ENCODE results near the gene NT5E. TPM values are rescaled to one million over a fixed set of nuclear protein-coding genes. Genes with fewer than 3 reads are reported as not detected.
"Not testable (repeated sequence)": the region's sequence is repeated elsewhere in the genome, so short reads cannot be mapped to it uniquely, and the experiment has no call there.

NT5E gene
- total RNA-seq, 2 donors from 2014 or later: 18.6 to 28.0 TPM

DNA sequence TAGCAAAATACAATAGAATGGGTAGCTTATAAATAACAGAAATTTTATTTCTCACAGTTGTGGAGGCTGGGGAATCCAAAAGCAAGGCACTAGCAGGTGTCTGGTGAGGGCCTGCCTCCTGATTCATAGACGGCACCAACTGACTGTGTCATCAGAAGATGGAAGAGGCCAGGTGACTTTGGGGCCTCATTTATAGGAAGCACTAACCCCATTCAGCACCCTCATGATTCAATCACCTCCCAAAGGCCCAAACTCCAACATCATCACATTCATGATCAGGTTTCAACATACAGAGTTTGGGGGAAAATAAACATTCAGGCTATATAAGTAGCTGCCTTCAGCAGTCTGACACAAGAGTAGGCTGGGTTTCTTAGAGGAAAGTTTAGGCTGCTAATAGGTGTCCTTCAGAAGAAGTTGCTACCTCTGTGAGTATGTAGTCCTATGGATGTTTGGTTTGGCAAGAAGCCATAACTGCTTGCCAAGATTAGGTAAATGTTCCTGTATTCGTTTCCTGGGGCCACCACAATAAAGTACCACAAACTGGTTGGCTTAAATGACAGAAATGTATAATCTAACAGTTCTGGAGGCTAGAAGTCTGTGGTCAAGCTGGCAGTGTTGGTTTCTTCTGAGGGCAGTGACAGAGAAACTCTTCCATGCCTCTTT is 48.8 kb downstream of the NT5E start:
- no peak overlapping the region for H3K9ac ChIP-seq (ENCODE audit: low read depth in 2 of 2, low read length in 2 of 2)
- H3K9me3 ChIP-seq: no peaks in the 10 kb centered on the region
- peak; percentile 58 for DNase-seq
- no peak overlapping the region for H3K4me3 ChIP-seq
- H3K27ac ChIP-seq: no peak overlapping the region
- TF ChIP-seq, protein P1, sequence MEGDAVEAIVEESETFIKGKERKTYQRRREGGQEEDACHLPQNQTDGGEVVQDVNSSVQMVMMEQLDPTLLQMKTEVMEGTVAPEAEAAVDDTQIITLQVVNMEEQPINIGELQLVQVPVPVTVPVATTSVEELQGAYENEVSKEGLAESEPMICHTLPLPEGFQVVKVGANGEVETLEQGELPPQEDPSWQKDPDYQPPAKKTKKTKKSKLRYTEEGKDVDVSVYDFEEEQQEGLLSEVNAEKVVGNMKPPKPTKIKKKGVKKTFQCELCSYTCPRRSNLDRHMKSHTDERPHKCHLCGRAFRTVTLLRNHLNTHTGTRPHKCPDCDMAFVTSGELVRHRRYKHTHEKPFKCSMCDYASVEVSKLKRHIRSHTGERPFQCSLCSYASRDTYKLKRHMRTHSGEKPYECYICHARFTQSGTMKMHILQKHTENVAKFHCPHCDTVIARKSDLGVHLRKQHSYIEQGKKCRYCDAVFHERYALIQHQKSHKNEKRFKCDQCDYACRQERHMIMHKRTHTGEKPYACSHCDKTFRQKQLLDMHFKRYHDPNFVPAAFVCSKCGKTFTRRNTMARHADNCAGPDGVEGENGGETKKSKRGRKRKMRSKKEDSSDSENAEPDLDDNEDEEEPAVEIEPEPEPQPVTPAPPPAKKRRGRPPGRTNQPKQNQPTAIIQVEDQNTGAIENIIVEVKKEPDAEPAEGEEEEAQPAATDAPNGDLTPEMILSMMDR (IDR thresholded peaks at IDR 0.05): no peak
- H3K4me1 ChIP-seq: no peaks in the 10 kb centered on the region
- H3K36me3 ChIP-seq: no peaks in the 10 kb centered on the region
- no peaks in the 10 kb centered on the region for H3K27me3 ChIP-seq
- intact Hi-C loops (cut with DNase I): no loop called here

DNA sequence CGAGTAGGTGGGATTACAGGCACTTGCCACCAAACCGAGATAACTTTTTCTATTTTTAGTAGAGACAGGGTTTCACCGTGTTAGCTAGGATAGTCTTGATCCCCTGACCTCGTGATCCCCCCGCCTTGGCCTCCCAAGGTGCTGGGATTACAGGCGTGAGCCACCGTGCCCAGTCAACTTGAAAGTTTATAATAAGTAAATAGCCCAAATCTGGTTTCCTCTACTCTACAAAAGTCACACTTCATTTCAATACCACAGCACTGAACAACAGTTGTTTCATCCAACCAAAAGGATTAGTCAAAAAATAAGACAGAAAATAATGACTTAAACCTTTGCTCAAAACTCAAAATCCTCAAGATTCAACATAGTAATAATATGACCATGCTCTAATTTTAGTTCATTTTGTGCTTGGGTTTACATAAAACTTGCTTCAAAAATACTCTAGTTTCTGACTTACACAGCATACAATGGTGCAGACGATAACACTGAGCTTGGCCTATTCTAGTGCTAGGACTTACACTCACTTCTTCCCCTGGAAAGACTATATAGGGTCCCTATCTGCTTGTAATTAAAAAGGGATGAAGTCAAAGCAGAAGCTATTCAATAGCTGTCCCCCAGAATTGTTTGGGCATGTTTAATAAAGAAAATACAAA is 56.7 kb downstream of the NT5E start:
- intact Hi-C loops (cut with DNase I): no loop called here
- DNase-seq: no peak
- no peaks in the 10 kb centered on the region for H3K36me3 ChIP-seq
- no peak overlapping the region for H3K4me3 ChIP-seq
- TF ChIP-seq, protein P1 (IDR thresholded peaks at IDR 0.05): no peak
- H3K27ac ChIP-seq: no peak overlapping the region
- no peaks in the 10 kb centered on the region for H3K9me3 ChIP-seq
- no peak overlapping the region for H3K9ac ChIP-seq (ENCODE audit: low read depth in 2 of 2, low read length in 2 of 2)
- H3K27me3 ChIP-seq: no peaks in the 10 kb centered on the region
- H3K4me1 ChIP-seq: no peaks in the 10 kb centered on the region

DNA sequence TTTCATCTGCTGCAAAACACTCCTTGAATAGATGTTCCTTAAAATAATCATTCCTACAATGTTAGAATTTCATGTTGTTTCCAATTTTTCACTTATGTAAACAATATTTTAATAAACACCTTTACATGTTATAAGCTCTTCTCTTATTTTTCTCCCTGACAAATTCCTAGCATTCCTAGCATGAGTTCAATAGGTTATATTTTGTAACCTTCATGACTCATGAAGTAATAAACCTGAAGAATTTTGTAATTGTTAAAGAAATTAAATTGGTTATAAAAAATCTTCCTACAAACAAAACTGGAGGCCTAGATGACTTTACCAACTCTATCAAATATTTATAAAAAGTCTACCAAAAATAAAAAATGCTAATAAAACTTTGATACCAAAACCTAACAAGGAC is 66.3 kb downstream of the NT5E start:
- no peak for DNase-seq
- Histone ChIP-seq H3K27me3 (no peaks in the 10 kb centered on the region), H3K9me3 (no peaks in the 10 kb centered on the region), H3K36me3 (no peaks in the 10 kb centered on the region), H3K9ac (ENCODE audit: low read depth in 2 of 2, low read length in 2 of 2) (no peak overlapping the region), H3K4me3 (no peak overlapping the region), H3K4me1 (no peaks in the 10 kb centered on the region), H3K27ac (no peak overlapping the region)
- TF ChIP-seq, protein P1 (IDR thresholded peaks at IDR 0.05): no peak
- intact Hi-C loops (cut with DNase I): no loop called here

DNA sequence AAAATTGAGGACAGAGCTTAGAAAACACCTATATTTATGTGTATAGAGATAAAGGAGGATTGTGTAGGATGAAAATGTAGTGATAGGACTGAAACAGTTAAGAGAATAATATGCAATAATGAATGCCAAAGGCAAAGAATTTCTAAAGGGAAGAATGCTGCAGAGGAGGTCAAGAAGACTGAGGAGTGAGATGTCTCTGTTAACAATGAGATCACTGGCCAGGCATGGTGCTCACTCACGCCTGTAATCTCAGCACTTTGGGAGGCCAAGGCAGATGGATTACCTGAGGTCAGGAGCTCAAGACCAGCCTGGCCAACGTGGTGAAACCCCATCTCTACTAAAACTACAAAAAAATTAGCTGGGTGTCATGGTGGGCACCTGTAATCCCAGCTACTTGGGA is 74.4 kb downstream of the NT5E start:
- H3K4me1 ChIP-seq; H3K9me3 ChIP-seq; H3K27ac ChIP-seq; H3K36me3 ChIP-seq; H3K9ac ChIP-seq (ENCODE audit: low read depth in 2 of 2, low read length in 2 of 2); intact Hi-C loops (cut with DNase I); H3K4me3 ChIP-seq; H3K27me3 ChIP-seq; DNase-seq: not testable (repeated sequence)

DNA sequence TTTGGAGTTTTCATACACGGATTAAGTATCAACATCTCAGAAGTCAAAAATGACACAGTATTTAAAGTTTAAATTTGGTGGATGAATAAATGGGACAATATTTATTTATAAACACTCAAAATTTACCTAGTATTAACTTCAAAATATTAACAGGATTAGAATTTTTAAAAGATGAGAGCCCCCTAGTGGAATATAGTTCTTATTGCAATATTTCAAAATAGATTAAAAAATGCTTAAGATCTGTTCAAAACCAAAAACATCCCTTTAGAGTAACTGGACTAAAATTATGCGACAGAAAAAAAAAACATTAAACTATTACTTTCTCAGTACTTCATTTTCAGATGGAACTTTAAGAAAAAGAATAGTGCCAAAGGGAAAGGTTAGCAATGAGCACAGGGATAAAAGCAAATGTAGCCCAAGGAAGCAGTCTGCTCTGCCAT is 87.2 kb downstream of the NT5E start:
- Histone ChIP-seq H3K27me3 (no peaks in the 10 kb centered on the region), H3K9ac (ENCODE audit: low read depth in 2 of 2, low read length in 2 of 2) (no peak overlapping the region), H3K4me3 (no peak overlapping the region), H3K4me1 (no peaks in the 10 kb centered on the region), H3K27ac (no peak overlapping the region), H3K9me3 (no peaks in the 10 kb centered on the region), H3K36me3 (no peaks in the 10 kb centered on the region)
- no peak for DNase-seq
- intact Hi-C loops (cut with DNase I): no loop called here
- TF ChIP-seq, protein P1 (IDR thresholded peaks at IDR 0.05): peak; percentile 52

DNA sequence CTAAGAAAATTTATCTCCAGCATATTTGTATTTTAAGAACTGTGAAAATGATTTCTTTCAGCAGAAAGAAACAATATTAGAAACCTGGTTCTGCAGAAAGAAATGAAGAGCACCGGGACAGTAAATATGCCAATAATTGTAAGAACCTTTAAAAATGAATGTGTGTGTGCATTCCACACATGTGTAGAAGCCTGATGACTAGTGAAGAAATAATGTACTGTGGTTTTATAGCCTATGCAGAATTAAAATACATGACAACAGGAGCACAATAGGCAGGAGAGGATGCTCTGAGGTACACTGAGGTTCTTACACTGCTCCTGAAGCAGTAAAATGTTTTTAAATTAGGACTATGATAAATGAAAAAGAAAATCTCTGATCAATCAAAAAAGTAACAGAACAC is 94.9 kb downstream of the NT5E start:
- peaks cover 4% of the 10 kb centered on the region for H3K36me3 ChIP-seq
- H3K9ac ChIP-seq (ENCODE audit: low read depth in 2 of 2, low read length in 2 of 2): no peak overlapping the region

More for the DNA sequence above, 94.9 kb downstream of the NT5E start:
- H3K4me3 ChIP-seq: no peak overlapping the region
- H3K27me3 ChIP-seq: no peaks in the 10 kb centered on the region
- no peaks in the 10 kb centered on the region for H3K9me3 ChIP-seq
- DNase-seq: no peak
- TF ChIP-seq, protein P1 (IDR thresholded peaks at IDR 0.05): no peak
- no peaks in the 10 kb centered on the region for H3K4me1 ChIP-seq
- intact Hi-C loops (cut with DNase I): no loop called here
- H3K27ac ChIP-seq: no peak overlapping the region
